Mesangial cell (primary cell): ENCODE measurements around the gene ITGB5. TPM values are rescaled to one million over a fixed set of nuclear protein-coding genes. Genes with fewer than 3 reads are reported as not detected.

Experiments
- total RNA-seq: library from RNA; depleted of rRNA; stranded (reverse); fragments of >200 nt; gene quantifications from 2 replicates; pipeline ENCODE4 v1.2.3, GENCODE V29; 2015

Gene ITGB5, protein sequence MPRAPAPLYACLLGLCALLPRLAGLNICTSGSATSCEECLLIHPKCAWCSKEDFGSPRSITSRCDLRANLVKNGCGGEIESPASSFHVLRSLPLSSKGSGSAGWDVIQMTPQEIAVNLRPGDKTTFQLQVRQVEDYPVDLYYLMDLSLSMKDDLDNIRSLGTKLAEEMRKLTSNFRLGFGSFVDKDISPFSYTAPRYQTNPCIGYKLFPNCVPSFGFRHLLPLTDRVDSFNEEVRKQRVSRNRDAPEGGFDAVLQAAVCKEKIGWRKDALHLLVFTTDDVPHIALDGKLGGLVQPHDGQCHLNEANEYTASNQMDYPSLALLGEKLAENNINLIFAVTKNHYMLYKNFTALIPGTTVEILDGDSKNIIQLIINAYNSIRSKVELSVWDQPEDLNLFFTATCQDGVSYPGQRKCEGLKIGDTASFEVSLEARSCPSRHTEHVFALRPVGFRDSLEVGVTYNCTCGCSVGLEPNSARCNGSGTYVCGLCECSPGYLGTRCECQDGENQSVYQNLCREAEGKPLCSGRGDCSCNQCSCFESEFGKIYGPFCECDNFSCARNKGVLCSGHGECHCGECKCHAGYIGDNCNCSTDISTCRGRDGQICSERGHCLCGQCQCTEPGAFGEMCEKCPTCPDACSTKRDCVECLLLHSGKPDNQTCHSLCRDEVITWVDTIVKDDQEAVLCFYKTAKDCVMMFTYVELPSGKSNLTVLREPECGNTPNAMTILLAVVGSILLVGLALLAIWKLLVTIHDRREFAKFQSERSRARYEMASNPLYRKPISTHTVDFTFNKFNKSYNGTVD
- 144 and 216 TPM in 2 replicates for total RNA-seq

DNA sequence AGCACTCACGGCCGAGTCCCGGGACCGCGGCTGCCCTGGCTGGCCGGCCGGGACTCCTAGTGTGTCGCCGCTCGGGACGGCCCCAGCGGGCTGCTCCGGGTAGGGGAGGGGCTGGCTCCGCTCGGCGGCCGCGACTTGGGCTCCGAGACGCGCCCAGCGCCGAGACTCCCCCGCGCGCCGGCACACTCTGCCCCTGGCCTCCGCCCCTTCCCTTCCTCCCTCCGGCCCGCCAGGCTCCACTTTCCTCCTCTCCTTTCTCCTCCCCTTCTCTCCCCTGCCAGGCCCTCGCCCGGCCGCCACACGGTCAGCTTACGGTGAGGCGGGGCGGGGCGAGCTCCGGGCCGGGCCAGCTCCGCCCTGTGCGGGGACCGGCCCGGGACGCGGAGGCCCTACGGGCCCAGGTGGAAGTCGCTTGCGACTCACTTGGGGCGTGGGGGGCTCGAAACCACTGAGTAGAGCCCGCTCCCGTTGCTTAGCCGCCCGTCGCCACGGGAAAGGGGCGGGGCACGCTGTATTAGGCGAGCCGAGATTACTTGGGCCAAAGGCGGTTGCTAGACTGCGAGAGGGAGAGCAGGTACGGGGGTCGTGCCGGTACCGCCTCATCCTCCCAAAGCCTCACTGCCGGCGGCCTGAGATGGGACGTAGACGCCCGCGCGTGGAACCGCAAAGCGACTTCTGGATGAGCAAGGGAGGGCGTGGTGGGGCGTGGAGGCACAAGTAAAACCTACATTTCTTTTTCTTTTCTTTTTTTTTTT, at the start of gene ITGB5:
Gene ITGB5, minus strand, starts transcription at position 189 of the 755 bp plus-strand sequence. CDS start 365 bp downstream, outside the sequence.

DNA sequence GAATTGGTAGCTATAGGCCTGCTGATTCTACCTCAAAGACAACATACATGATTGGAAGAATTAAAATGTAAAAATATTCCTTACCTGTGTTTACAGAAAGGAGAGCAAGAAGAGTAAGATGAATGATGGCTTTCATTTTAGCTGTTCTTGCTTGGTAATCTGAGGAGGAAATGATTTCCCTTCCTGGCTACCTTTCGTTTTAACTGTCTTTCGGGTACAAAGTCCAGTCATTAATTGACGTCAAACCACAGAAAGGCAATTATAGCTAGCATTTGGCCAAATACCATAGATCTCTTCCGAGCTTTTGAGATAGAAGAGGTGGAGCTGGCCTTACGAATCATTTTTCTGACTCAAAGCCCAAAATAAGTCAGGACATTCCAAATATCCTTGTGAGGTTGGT, 47.4 kb upstream of the ITGB5 start, which contains the start of gene MUC13:
Gene MUC13, minus strand, starts transcription at position 175 of the 400 bp plus-strand sequence. Its CDS starts 39 bp downstream, at position 136.

DNA sequence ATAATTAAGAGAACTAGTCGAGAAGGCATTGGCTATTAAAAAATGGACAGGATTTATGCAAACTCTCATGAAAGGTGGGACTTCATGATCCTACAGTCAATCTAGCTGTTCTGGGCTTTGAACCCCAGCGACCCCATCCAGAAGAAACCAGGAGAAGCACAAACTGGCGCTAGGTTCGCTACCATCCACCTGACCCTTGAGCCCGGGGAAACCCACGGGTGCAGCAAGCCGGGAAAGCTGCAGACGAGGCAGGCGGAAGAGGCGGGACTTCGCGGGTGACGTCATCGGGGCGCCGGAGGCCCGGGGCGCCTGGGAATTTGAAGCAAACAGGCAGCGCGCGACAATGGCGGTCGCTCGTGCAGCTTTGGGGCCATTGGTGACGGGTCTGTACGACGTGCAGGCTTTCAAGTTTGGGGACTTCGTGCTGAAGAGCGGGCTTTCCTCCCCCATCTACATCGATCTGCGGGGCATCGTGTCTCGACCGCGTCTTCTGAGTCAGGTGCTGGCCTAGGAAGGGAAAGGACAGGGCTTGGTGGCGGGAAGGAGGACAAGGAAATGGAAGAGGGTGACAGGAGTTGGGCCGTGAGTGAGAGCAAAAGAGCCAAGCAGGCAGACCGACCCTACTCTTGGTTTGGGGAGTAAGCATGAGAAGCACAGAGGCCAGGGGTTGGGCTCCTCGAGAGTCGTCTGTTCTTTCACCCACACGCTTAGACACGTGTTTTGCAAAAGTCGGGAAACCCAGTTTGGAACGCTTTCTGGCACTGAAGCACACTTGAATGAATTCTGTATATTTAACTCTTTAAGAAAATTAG, 156.8 kb downstream of the ITGB5 start, which contains the start of gene UMPS:
Gene UMPS, plus strand, starts transcription at position 324 of the 812 bp plus-strand sequence. Its CDS starts 20 bp downstream, at position 344.

Other genes with a start within 250 kb of the ITGB5 start
- 18.9 and 26.4 TPM in 2 replicates for gene UMPS, start 156.9 kb downstream of the ITGB5 start, total RNA-seq
- gene MUC13, start 47.4 kb upstream of the ITGB5 start, total RNA-seq = not detected in 2 replicates
- gene HEG1, start 168.6 kb upstream of the ITGB5 start, total RNA-seq = 44.8 and 78.6 TPM in 2 replicates